Ectodermal cell (in vitro differentiated cells): ENCODE data around the gene AIFM3.
"Not testable (repeated sequence)": the region's sequence is repeated elsewhere in the genome, so short reads cannot be mapped to it uniquely, and the experiment has no call there.

Source experiments
- H3K27ac ChIP-seq: 2 replicates; pipeline ENCODE4 v1.7.0; 2013; ENCODE audit warnings: mild to moderate bottlenecking, low read depth, low read length; ENCODE audit not compliant: insufficient read depth, poor library complexity, severe bottlenecking
- H3K27me3 ChIP-seq: 2 replicates; pipeline ENCODE4 v1.7.0; 2013; ENCODE audit warnings: mild to moderate bottlenecking, low read length; ENCODE audit not compliant: insufficient read depth, control insufficient read depth, poor library complexity, severe bottlenecking
- H3K36me3 ChIP-seq: one replicate; pipeline ENCODE4 v1.7.0; 2013; ENCODE audit warnings: low read length; ENCODE audit not compliant: control insufficient read depth, insufficient read depth
- H3K4me1 ChIP-seq: one replicate; pipeline ENCODE4 v1.7.0; 2013; ENCODE audit warnings: low read length; ENCODE audit not compliant: control insufficient read depth, insufficient read depth
- H3K4me3 ChIP-seq: 2 replicates; pipeline ENCODE4 v1.7.0; 2013; ENCODE audit warnings: low read depth, low read length, control low read depth; ENCODE audit not compliant: insufficient read depth
- H3K9me3 ChIP-seq: 2 replicates; pipeline ENCODE4 v1.7.0; 2013; ENCODE audit warnings: mild to moderate bottlenecking, low read length, moderate library complexity; ENCODE audit not compliant: control insufficient read depth
- WGBS, 2 experiments: methylation state at CpG; one replicate each; pipeline ENCODE4 v1.1.7; 2013; ENCODE audit warnings: missing lambda C conversion rate in 2 of 2; 5-methylcytosine and 5-hydroxymethylcytosine counted together

Gene AIFM3

GRCh38 chr22:20930435-20930834, 36.6 kb upstream of the AIFM3 start:
- not testable (repeated sequence) for H3K4me3 ChIP-seq, H3K4me1 ChIP-seq, H3K27me3 ChIP-seq, H3K9me3 ChIP-seq, H3K27ac ChIP-seq
- WGBS, 2 experiments = 96 to 97% methylated on average over 12 of the region's 12 CpGs
- peaks cover 14% of the 10 kb centered on the region for H3K36me3 ChIP-seq

- no peaks in the 10 kb centered on the region for H3K4me1 ChIP-seq
- H3K4me3 ChIP-seq = no peak overlapping the region
- WGBS, 2 experiments = 89 to 96% methylated on average over 4 of the region's 4 CpGs
- no peaks in the 10 kb centered on the region for H3K27me3 ChIP-seq
- no peak overlapping the region for H3K27ac ChIP-seq
- H3K9me3 ChIP-seq = no peaks in the 10 kb centered on the region
- H3K36me3 ChIP-seq = peaks cover 17% of the 10 kb centered on the region
Measured at GRCh38 chr22:20931126-20931654, 35.9 kb upstream of the AIFM3 start.

- Histone ChIP-seq H3K27me3 (no peaks in the 10 kb centered on the region), H3K4me1 (no peaks in the 10 kb centered on the region), H3K9me3 (no peaks in the 10 kb centered on the region), H3K4me3 (no peak overlapping the region), H3K36me3 (peaks cover 33% of the 10 kb centered on the region), H3K27ac (no peak overlapping the region)
- 93 to 96% methylated on average over 7 of the region's 7 CpGs for WGBS, 2 experiments
Measured at GRCh38 chr22:20933910-20934309, 33.1 kb upstream of the AIFM3 start.

- H3K9me3 ChIP-seq, H3K27me3 ChIP-seq, H3K4me3 ChIP-seq, H3K4me1 ChIP-seq, H3K27ac ChIP-seq: not testable (repeated sequence)
- 89 to 94% methylated on average over 9 of the region's 9 CpGs for WGBS, 2 experiments
- peaks cover 35% of the 10 kb centered on the region for H3K36me3 ChIP-seq
Measured at GRCh38 chr22:20935049-20935448, 32.0 kb upstream of the AIFM3 start.

- not testable (repeated sequence) for H3K9me3 ChIP-seq, H3K4me1 ChIP-seq, H3K27me3 ChIP-seq, H3K27ac ChIP-seq, H3K4me3 ChIP-seq
- 95 to 96% methylated on average over 11 of the region's 11 CpGs for WGBS, 2 experiments
- peaks cover 35% of the 10 kb centered on the region for H3K36me3 ChIP-seq
Measured at GRCh38 chr22:20935780-20936539, 31.1 kb upstream of the AIFM3 start.

- Histone ChIP-seq H3K27me3 (no peaks in the 10 kb centered on the region), H3K27ac (no peak overlapping the region), H3K4me3 (no peak overlapping the region), H3K4me1 (no peaks in the 10 kb centered on the region), H3K36me3 (peaks cover 35% of the 10 kb centered on the region), H3K9me3 (no peaks in the 10 kb centered on the region)
- WGBS, 2 experiments = 85 to 86% methylated on average over 12 of the region's 12 CpGs
Measured at GRCh38 chr22:20937031-20937793, 29.8 kb upstream of the AIFM3 start.

- H3K27ac ChIP-seq = no peak overlapping the region
Measured at GRCh38 chr22:20937794-20938671, 29.0 kb upstream of the AIFM3 start.

GRCh38 chr22:20939457-20940185, 27.4 kb upstream of the AIFM3 start:
- H3K27ac ChIP-seq = not testable (repeated sequence)
- 91 to 95% methylated on average over 14 of the region's 14 CpGs for WGBS, 2 experiments
- H3K36me3 ChIP-seq = peaks cover 29% of the 10 kb centered on the region

More at GRCh38 chr22:20937794-20938671, 29.0 kb upstream of the AIFM3 start:
- WGBS, 2 experiments = 96 to 97% methylated on average over 7 to 8 of the region's 8 CpGs
- no peaks in the 10 kb centered on the region for H3K4me1 ChIP-seq
- H3K9me3 ChIP-seq = no peaks in the 10 kb centered on the region
- peaks cover 35% of the 10 kb centered on the region for H3K36me3 ChIP-seq
- H3K4me3 ChIP-seq = no peak overlapping the region
- no peaks in the 10 kb centered on the region for H3K27me3 ChIP-seq

GRCh38 chr22:20940186-20940651, 26.8 kb upstream of the AIFM3 start:
- Histone ChIP-seq H3K4me3 (no peak overlapping the region), H3K9me3 (no peaks in the 10 kb centered on the region), H3K36me3 (peaks cover 25% of the 10 kb centered on the region), H3K27ac (no peak overlapping the region), H3K27me3 (no peaks in the 10 kb centered on the region), H3K4me1 (no peaks in the 10 kb centered on the region)
- 95% methylated on average over 3 of the region's 3 CpGs for WGBS, 2 experiments

More at GRCh38 chr22:20939457-20940185, 27.4 kb upstream of the AIFM3 start:
- H3K27me3 ChIP-seq, H3K9me3 ChIP-seq, H3K4me3 ChIP-seq, H3K4me1 ChIP-seq: not testable (repeated sequence)
